ENCODE measurements around the gene NPR2.

GRCh38 chr9:35832814-35833213, 41.4 kb downstream of the NPR2 start:
- TF ChIP-seq CTCF (IDR thresholded peaks at IDR 0.05): no peak
- TF ChIP-seq POLR2A (IDR thresholded peaks at IDR 0.05): no peak
